NCI-H345 treated with DMSO at 0.1 percent for 48 hours (cell line): Measurements from ENCODE around the gene CADM2.
"Not testable (repeated sequence)": the region's sequence is repeated elsewhere in the genome, so short reads cannot be mapped to it uniquely, and the experiment has no call there.

ENCODE experiments used
- DNase-seq: peaks from one replicate; lab custom pipeline; 2025; ENCODE audit not compliant: unreplicated experiment; lab: John Stamatoyannopoulos, UW

The CADM2 gene

GRCh38 chr3:85455561-85456200, 496.9 kb downstream of the CADM2 start:
- DNase-seq = no peak

GRCh38 chr3:85474241-85474640, 515.5 kb downstream of the CADM2 start:
- no peak for DNase-seq

GRCh38 chr3:85475346-85475745, 516.6 kb downstream of the CADM2 start:
- DNase-seq = no peak

DNA sequence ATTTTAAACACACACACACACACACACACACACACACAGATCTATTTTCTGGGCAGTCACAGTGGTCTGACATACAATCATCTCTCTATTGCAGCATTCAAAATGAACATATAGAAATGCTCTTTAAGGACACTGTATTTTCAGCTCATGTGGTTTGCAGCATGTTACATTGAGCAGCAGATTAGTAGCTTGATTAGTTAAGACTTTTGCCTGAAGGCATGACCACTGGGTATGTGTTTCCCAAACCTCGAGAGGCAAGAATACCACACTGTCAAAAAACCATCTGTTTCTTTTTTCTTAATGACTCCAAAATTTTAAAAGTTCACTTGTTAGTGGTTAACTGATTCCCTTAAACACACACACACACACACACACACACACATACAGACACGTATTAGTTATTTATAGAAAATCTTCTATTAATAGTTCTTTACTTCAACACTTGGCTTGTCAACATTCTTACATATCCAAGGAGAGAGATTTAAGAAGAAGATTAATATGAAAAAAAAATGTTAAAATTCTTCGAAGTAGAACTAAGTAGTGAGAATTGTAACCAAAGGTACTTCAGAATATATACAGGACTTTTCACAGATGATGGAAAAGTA, 518.2 kb downstream of the CADM2 start:
- no peak for DNase-seq

- DNase-seq = no peak
These were observed 522.8 kb downstream of the CADM2 start for GRCh38 chr3:85481411-85482212.

- no peak for DNase-seq
These were observed 523.4 kb downstream of the CADM2 start for GRCh38 chr3:85482213-85482490.

DNA sequence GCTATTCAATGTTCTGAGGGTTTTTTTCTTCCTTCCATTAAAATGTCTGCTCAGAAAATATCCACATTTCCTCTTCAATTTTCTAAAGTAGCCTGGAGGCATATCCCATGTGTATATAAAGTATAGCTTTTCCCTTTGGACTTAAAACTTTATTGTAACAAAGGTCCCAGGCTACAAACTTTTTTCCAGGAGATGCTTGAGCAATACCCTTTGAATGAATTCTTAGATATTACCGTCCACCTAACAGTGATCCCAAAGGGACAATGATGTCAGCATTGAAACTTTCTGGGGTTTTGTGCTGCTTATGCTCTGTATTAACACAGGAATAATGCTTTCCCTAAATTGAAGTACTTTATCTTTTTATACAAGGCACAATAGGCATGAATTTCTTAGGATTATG, 525.2 kb downstream of the CADM2 start:
- no peak for DNase-seq

DNA sequence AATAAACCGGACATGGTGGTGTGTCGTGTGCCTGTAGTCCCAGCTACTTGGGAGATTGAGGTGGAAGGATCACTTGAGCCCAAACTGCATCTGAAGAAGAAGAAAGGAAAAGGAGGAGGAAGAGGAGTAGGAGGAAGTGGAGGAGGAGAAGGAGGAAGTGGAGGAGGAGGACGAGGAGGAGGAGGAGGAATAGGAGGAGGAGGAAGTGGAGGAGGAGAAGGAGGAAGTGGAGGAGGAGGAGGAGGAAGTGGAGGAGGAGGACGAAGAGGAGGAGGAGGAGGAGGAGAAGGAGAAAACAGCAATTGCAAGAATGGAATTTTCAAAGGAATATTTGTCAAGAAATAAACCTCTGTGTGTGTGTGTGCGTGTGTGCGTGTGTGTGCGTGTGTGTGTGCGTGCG, 528.6 kb downstream of the CADM2 start:
- no peak for DNase-seq

DNA sequence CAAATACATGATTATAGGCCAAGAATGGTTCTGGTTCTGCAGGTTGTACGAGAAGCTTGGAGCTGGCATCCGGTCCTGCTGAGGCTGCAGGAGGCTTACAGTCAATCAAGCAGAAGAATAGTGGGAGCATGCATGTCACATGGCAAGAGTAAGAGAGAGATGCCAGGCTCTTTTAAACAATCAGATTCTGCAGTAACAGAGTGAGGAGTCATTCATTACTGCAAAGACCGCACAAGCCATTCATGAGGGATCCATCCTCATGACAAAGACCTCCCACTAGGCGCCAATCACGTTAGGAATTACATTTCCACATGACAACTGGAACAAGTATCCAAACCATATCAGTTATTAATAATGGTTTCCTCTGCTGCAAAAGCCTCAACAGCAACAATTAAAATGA, 536.8 kb downstream of the CADM2 start:
- DNase-seq = no peak

DNA sequence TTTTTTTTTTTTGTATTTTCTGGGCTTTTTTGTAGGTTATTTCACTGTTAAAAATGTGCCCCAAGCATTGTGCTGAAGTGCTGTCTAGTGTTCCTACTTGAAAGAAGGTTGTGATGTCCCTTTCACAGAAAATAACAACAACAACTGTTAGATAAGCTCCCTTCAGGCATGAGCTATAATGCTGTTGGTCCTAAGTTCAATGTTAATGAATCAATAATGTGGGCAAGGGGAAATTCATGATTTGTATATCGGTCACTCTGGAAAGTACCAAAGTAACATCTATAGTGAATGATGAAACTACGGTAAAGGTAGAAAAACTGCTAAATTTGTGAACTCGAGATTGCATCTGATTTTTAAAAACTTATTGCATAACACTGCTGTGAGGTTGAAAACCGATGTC, 539.4 kb downstream of the CADM2 start:
- DNase-seq = no peak

- no peak for DNase-seq
These were observed 543.5 kb downstream of the CADM2 start for GRCh38 chr3:85502148-85502875.

DNA sequence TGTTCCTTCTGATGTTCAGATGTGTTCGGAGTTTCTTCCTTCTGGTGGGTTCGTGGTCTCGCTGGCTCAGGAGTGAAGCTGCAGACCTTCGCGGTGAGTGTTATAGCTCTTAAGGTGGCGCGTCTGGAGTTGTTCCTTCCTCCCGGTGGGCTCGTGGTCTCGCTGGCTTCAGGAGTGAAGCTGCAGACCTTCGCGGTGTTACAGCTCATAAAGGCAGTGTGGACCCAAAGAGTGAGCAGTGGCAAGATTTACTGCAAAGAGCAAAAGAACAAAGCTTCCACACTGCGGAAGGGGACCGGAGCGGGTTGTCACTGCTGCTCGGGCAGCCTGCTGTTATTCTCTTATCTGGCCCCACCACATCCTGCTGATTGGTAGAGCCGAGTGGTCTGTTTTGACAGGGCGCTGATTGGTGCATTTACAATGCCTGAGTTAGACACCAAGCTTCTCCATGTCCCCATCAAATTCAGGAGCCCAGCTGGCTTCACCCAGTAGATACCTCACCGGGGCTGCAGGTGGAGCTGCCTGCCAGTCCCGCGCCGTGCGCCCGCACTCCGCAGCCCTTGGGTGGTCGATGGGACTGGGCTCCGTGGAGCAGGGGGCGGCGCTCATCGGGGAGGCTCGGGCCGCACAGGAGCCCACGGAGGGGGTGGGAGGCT, 545.5 kb downstream of the CADM2 start:
- peak; percentile 49 for DNase-seq

DNA sequence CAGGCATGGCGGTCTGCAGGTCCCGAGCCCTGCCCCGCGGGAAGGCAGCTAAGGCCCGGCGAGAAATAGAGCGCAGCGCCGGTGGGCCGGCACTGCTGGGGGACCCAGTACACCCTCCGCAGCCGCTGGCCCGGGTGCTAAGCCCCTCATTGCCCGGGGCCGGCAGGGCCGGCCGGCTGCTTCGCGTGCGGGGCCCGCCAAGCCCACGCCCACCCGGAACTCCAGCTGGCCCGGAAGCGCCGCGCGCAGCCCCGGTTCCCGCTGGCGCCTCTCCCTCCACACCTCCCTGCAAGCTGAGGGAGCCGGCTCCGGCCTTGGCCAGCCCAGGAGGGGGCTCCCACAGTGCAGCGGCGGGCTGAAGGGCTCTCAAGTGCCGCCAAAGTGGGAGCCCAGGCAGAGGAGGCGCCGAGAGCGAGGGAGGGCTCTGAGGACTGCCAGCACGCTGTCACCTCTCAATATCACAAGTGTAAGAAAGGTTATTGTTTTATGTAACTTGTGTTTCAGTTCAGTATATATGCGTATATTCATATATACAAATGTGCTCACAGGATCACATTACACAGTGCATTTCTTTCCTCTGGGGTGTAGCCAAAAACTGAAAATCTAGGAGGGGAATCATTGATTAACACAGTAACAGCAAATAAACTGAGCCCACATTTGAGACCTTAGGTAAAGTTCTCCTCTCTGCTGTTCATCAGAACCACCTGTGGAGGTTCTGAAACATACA, 546.2 kb downstream of the CADM2 start:
- peak; percentile 29 for DNase-seq

DNA sequence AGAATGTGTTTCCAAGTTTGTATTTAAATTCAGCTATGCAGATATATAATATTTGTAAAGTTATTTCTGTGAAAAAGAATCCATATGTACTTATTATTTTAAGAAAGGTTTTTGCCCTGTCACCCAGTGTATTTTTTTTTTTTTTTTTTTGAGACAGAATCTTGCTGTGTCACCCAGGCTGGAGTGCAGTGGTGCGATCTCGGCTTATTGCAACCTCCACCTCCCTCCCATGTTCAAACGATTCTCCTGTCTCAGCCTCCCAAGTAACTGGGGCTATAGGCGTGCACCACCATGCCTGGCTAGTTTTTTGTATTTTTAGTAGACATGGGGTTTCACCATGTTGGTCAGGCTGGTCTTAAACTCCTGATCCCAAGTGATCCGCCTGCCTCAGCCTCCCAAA, 548.3 kb downstream of the CADM2 start:
- not testable (repeated sequence) for DNase-seq

- no peak for DNase-seq
These were observed 549.9 kb downstream of the CADM2 start for GRCh38 chr3:85508659-85509058.

- no peak for DNase-seq
These were observed 557.4 kb downstream of the CADM2 start for GRCh38 chr3:85516146-85516545.

DNA sequence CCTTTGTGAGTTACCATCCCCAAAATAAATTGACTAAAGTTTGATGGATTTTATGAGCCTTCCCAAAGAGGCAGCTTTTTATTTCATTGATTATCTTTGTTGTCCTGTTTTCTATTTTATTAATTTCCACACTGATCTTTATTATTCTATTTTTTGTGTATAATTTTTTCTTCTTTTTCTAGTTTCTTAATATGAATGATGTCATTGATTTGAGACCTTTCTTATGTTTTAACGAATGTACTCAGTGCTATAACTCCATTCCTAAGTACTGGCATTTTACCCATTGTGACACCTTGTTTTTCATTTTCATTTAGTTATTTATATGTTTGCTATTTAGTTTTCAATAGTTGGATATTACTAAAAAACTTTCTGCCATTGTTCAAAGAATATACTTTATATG, 565.3 kb downstream of the CADM2 start:
- no peak for DNase-seq

DNA sequence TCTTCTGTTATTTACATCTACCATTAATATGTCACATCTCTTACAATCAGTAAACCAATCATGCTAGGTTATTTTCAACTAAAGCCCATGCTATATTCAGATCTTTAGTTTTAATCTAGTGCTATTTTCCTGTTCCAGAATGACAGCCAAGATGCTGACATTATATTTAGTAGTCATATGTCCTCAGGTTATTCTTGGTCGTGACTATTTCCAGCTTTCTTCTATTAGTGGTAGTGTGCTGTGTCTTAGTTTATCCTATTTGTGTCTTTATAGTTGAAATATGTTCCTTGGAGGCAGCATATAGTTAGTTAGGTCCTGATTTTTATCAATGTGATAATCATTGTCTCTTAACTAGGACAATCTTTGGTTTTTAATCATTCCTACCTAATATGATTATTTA, 566.5 kb downstream of the CADM2 start:
- DNase-seq = no peak

DNA sequence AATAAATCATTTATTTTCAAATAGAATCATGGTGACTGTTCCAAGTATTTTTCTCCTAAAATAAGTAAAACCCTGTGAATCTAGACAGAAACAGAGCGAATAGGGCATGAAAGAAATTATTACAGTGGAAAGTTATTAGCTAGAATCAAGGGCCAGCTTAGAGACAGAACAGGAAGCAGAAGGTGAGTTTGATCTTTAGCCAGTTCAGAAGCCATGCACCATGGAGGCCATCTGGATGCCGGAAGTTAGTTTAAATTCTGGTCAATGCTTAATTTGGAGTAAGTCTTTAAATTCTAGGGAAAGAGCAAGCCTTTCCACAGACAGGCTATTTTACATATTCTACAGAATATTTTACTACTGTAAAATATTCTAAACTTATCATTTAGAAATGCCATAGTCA, 574.8 kb downstream of the CADM2 start:
- no peak for DNase-seq

GRCh38 chr3:85535517-85535916, 576.7 kb downstream of the CADM2 start:
- DNase-seq = no peak

DNA sequence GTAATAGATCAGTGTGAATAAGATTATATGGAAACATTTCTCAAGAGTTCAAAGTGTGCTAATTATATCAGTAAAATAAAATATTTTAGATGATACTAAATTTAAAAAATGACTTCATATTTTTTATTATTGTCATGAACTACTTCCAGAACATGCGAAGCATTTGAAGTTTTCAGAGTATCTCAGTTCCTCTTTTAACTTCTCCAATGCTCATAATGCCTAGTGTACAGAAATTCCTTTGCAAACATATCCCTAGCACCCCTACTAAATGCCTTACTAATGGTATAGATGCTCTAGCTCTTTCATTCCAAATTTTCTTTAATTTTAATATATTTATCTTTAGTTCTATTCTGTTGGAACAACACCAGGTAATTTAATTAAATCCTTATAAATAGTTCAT, 580.4 kb downstream of the CADM2 start:
- DNase-seq = no peak
